Activated B cell treated with CpG ODN at 0.5 μM for 24 hours (primary cell): Measurements from ENCODE around the gene LHX4. TPM values are rescaled to one million over a fixed set of nuclear protein-coding genes. Genes with fewer than 3 reads are reported as not detected.

ENCODE experiments used
- ATAC-seq: fragments of 200-7000 bp; cut with Tn5 transposase; one replicate; pipeline ENCODE4 v1.10.0; 2021; ENCODE audit warnings: low read depth, mild to moderate bottlenecking, moderate library complexity
- CTCF ChIA-PET: fragments of 350-600 bp; sonication (Branson Sonifier 250); formaldehyde crosslinking; loops from one replicate; lab custom pipeline; 2021; ENCODE audit warnings: antibody characterized with exemption; lab: Charles Lee
- POLR2A ChIA-PET: fragments of 350-600 bp; sonication (Branson Sonifier 250); formaldehyde crosslinking; loops from one replicate; lab custom pipeline; 2021; ENCODE audit warnings: antibody characterized with exemption; lab: Charles Lee
- DNase-seq: peaks from one replicate; pipeline ENCODE4 v3.0.0; 2022
- H3K27ac Mint-ChIP-seq: one replicate; pipeline ENCODE4 v1.8.0; 2020; ENCODE audit warnings: mixed read lengths
- H3K27me3 Mint-ChIP-seq: one replicate; pipeline ENCODE4 v1.8.0; 2021; ENCODE audit warnings: mixed read lengths
- H3K36me3 Mint-ChIP-seq: one replicate; pipeline ENCODE4 v1.8.0; 2021; ENCODE audit warnings: low read depth, mixed read lengths
- H3K4me1 Mint-ChIP-seq: one replicate; pipeline ENCODE4 v1.8.0; 2021; ENCODE audit warnings: mixed read lengths
- H3K4me3 Mint-ChIP-seq: one replicate; pipeline ENCODE4 v1.8.0; 2020; ENCODE audit warnings: mild to moderate bottlenecking, mixed read lengths
- H3K9me3 Mint-ChIP-seq: one replicate; pipeline ENCODE4 v1.8.0; 2020; ENCODE audit warnings: mixed read lengths
- intact Hi-C: fragments of 100-400 bp; cut with micrococcal nuclease; formaldehyde crosslinking; loops from one replicate; pipeline ENCODE4 v1.15.1; 2024
- total RNA-seq: library from RNA; stranded (reverse); gene quantifications from 2 replicates; pipeline ENCODE4 v1.2.3, GENCODE V29; 2022
- TF ChIP-seq, protein P1 (sequence below): fragments of 200-600 bp; IDR thresholded peaks from one replicate; pipeline ENCODE4 v1.8.0; 2022; ENCODE audit warnings: antibody characterized with exemption, mild to moderate bottlenecking

The LHX4 gene
- total RNA-seq, 1 donor from 2014 or later: not detected

DNA sequence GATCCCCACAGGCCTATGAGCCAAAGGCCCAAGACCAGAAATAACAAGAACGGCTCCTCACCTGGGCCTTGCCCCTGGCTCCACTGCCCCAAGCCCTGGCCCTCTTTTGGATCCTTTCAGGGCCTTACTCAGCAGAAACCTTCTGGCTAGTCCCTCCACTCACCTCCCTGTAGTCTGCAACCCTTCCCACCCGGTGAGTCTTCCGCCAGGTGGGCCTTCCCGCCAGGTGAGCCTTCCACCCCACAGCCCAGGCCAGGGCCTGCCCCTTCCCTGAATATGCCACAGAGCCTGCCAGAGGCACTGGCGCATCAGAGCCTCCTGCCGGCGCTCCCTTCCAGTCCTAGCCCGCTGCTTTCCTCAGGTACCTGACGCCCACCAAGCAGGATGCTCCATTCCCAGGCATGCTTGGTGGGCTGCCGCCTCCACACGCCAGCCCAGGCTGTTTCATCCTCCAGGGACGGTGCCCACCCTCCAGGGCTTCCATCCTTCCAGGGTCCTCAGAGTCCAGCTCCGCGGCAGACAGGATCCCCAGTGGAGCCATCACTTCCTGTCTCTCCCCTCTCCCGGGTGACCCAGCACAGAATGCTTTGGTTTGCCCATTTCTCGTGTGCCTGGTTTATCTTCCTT lies 20.9 kb downstream of the LHX4 start:
- intact Hi-C loops: no loop called here
- POLR2A ChIA-PET: no interaction called here
- Mint-ChIP-seq H3K9me3 (no peaks in the 10 kb centered on the region), H3K4me1 (no peaks in the 10 kb centered on the region), H3K27ac (no peak overlapping the region), H3K36me3 (no peaks in the 10 kb centered on the region), H3K4me3 (no peak overlapping the region), H3K27me3 (peaks cover 32% of the 10 kb centered on the region)
- TF ChIP-seq, protein P1, sequence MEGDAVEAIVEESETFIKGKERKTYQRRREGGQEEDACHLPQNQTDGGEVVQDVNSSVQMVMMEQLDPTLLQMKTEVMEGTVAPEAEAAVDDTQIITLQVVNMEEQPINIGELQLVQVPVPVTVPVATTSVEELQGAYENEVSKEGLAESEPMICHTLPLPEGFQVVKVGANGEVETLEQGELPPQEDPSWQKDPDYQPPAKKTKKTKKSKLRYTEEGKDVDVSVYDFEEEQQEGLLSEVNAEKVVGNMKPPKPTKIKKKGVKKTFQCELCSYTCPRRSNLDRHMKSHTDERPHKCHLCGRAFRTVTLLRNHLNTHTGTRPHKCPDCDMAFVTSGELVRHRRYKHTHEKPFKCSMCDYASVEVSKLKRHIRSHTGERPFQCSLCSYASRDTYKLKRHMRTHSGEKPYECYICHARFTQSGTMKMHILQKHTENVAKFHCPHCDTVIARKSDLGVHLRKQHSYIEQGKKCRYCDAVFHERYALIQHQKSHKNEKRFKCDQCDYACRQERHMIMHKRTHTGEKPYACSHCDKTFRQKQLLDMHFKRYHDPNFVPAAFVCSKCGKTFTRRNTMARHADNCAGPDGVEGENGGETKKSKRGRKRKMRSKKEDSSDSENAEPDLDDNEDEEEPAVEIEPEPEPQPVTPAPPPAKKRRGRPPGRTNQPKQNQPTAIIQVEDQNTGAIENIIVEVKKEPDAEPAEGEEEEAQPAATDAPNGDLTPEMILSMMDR: no peak
- CTCF ChIA-PET: interaction anchor here (0.6 kb wide), 1 partner anchor 160 kb away, joined by 3 read pairs; no protein-coding TSS in a partner anchor
- DNase-seq (no peak), ATAC-seq (no peak)

DNA sequence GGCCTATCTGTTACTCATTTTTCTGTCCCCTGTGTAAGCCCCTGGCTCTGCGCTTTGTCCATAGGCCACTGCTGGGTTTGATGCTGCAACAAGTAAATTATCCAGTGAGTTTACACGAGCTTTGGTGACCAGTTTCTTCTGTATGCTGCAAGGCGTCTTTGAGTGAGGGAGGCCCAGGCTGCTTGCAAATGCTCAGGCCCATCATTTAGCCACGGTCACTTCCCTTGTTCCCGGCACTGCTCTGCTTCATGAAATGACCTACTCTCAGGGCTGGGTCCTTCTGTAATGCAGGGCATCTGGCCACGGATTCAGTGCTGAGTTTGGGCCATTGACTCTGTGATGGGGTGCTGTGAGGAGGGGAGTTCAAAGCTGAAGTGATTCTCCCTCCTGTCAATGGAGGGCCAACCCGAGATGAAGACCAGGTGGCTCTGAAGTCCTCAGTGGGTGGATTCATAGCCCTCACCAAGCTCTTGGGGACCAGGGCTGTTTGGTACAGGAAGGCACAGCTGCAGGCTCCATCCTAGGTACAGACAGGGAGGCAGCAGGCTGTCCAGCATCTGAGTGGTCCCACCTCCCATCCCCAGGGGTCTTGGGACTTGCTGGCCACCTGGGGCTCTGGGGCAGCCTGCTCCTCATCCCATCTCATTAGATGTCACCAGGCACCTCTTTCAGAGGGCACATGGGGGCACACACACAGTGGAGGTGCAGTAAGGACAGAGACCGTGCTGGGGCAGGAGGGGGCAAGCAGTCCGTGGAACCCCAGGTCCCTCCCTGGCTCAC lies 21.7 kb downstream of the LHX4 start:
- intact Hi-C loops: loop anchor here (1.0 to 2.0 kb wide), 3 partner anchors 165 to 231 kb away; no protein-coding TSS in a partner anchor
- ATAC-seq (no peak), DNase-seq (no peak)
- H3K27me3 Mint-ChIP-seq: peaks cover 38% of the 10 kb centered on the region
- no peaks in the 10 kb centered on the region for H3K9me3 Mint-ChIP-seq
- ChIA-PET POLR2A (no interaction called here), CTCF (interaction anchor here (0.6 kb wide), 1 partner anchor 159 kb away, joined by 3 read pairs; no protein-coding TSS in a partner anchor)
- TF ChIP-seq, protein P1: no peak
- no peak overlapping the region for H3K27ac Mint-ChIP-seq
- no peak overlapping the region for H3K4me3 Mint-ChIP-seq
- no peaks in the 10 kb centered on the region for H3K4me1 Mint-ChIP-seq
- no peaks in the 10 kb centered on the region for H3K36me3 Mint-ChIP-seq

DNA sequence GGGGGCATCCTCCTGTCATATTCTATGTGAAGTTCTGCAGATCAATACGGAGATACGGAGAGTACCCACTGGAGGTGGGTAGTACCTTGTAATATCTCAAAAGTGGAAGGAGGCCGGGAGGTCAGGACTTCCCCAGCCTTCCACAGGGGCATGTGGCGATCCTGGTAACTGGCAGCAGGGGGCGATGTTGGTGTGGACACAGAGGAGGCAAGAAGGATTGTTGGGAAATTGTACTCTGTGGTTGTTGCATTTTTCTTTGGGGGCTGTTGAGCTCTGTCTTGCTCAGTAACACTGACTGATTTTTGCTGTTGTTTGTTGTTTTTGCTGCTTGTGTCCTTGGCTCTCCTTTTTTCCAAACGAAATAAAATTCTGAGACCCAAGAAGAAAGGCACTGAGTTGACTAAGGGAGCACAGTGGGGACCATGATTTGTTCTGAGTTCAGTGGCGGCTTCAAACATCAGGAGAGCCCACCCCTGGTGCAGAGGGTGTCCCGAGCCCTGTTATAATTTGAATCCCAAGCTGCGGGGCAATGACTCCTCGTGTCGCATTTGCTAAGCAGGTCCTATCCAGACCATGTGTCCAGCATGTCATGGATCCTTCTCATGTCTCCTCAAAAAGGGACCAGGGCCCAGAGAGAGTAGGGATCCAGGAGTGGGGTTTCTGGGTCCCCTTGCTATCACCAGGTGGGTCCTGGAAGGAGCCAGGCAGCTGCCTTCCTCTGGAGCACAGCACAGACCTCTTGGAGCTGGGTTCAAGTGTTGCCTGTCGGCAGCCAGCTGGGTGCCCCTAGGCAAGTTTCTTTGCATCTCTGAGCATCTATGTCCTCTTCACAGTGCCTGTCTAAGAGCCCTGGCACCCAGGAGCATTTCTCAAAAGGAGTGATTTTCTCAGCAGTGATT lies 22.8 kb downstream of the LHX4 start:
- Mint-ChIP-seq H3K27ac (no peak overlapping the region), H3K36me3 (no peaks in the 10 kb centered on the region)
- TF ChIP-seq, protein P1: no peak

DNA sequence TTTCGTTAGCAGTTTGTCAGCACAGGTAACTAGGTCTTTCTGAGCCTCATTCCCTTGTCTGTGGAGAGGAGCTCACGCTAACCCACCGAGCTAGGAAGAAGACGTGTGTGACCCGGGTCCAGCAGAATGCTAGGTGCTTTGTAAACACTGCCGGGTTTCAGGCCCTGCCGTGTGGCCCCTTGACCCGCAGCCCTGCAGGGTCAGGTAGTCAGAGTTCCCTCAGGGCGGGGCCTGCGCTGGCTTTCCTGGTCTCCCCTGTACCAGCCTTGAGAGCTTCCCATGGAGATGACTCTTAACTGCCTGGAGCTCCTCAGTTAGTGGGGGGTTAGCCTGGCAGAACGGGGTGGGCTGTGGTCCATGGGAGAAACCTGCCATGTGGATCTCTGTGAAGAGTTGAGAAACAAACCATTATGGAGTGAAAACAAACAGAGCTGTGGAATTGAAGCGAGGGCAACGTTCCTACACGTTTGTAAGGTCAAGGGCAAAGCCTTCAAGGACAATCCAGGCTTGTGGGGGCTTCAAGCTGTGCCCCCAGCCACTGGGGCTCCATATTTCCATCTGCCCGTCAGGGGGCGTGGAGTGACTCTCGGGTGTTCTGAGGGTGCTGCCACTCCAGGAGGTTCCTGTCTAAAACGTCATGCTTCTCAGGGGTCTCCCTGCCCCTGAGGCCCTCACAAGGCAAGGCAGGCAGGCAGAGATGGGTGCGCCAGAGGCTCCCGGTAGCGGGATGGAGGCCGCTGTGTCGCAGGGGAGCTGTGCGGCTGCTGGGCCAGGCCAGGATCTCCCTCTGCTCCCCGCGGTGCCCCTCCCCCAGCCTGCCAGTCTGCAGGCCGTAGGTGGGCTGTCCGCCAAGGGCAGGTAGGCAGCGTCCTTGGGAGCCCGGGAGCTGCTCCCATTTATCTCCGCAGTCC lies 23.8 kb downstream of the LHX4 start:
- no peak for ATAC-seq
- no peaks in the 10 kb centered on the region for H3K4me1 Mint-ChIP-seq
- ChIA-PET CTCF (interaction anchor here (1.1 kb wide), 1 partner anchor 224 kb away, joined by 3 read pairs; no protein-coding TSS in a partner anchor), POLR2A (no interaction called here)
- H3K4me3 Mint-ChIP-seq: no peak overlapping the region
- H3K27ac Mint-ChIP-seq: no peak overlapping the region
- intact Hi-C loops: loop anchor here (2.0 kb wide), 1 partner anchor 163 kb away; no protein-coding TSS in a partner anchor
- DNase-seq: no peak
- H3K27me3 Mint-ChIP-seq: peaks cover 53% of the 10 kb centered on the region
- no peaks in the 10 kb centered on the region for H3K9me3 Mint-ChIP-seq
- TF ChIP-seq, protein P1: no peak
- no peaks in the 10 kb centered on the region for H3K36me3 Mint-ChIP-seq

More for the DNA sequence above, 22.8 kb downstream of the LHX4 start:
- Mint-ChIP-seq H3K9me3 (no peaks in the 10 kb centered on the region), H3K4me1 (no peaks in the 10 kb centered on the region), H3K4me3 (no peak overlapping the region), H3K27me3 (peaks cover 47% of the 10 kb centered on the region)
- DNase-seq (peak; percentile 33), ATAC-seq (peak; percentile 40)
- intact Hi-C loops: loop anchor here (1.0 to 2.0 kb wide), 3 partner anchors 164 to 229 kb away; no protein-coding TSS in a partner anchor
- ChIA-PET CTCF (interaction anchor here (0.7 to 1.1 kb wide), 4 partner anchors 225 to 233 kb away, joined by 3 to 5 read pairs (median 3); no protein-coding TSS in a partner anchor), POLR2A (no interaction called here)
